HEK293 (cell line): ENCODE results near the gene LNPK.

Experiments
- CTCF ChIA-PET: fragments of 350-600 bp; formaldehyde crosslinking; extraction: SDS; loops from one replicate; lab custom pipeline; 2021; ENCODE audit warnings: antibody characterized with exemption; lab: Yijun Ruan, JAX
- POLR2A ChIA-PET: fragments of 300-600 bp; formaldehyde crosslinking; extraction: SDS; loops from one replicate; lab custom pipeline; 2020; ENCODE audit warnings: antibody characterized with exemption, inconsistent platforms; lab: Yijun Ruan, JAX
- H3K27ac ChIP-seq: fragments of 200-500 bp; sonication (Bioruptor generic); 2 replicates; pipeline ENCODE4 v1.5.1; 2014; ENCODE audit warnings: low read depth, low read length, control low read depth, inconsistent platforms; ENCODE audit errors: extremely low read depth
- H3K36me3 ChIP-seq, 2 experiments: fragments of 200-500 bp in 1 of 2; sonication (Bioruptor generic) in 1 of 2; 1 replicate in 1 of 2; 2 replicates in 1 of 2; pipeline ENCODE4 v1.5.1; 2014 to 2017; ENCODE audit warnings: inconsistent platforms in 2 of 2, low read length in 2 of 2; ENCODE audit not compliant: control insufficient read depth in 2 of 2, insufficient read depth in 1 of 2
- H3K4me1 ChIP-seq: fragments of 200-500 bp; sonication (Bioruptor generic); 2 replicates; pipeline ENCODE4 v1.5.1; 2014; ENCODE audit warnings: mild to moderate bottlenecking, low read length, inconsistent platforms; ENCODE audit not compliant: control insufficient read depth, insufficient read depth
- H3K4me3 ChIP-seq: 2 replicates; pipeline ENCODE4 v1.5.1; 2011; ENCODE audit warnings: low read depth, mild to moderate bottlenecking, control low read depth, low read length, moderate library complexity
- H3K9me3 ChIP-seq: fragments of 200-500 bp; sonication (Bioruptor generic); 2 replicates; pipeline ENCODE4 v1.5.1; 2014; ENCODE audit warnings: low read depth, low read length, inconsistent platforms; ENCODE audit not compliant: control insufficient read depth, insufficient read depth
- GLI2 ChIP-seq: fragments of 450-650 bp; formaldehyde crosslinking; IDR thresholded peaks from 2 replicates; pipeline ENCODE4; 2017; ENCODE audit warnings: missing biosample characterization, missing genetic modification characterization, low read depth, borderline replicate concordance
- KLF9 ChIP-seq: fragments of 450-650 bp; formaldehyde crosslinking; IDR thresholded peaks from 2 replicates; pipeline ENCODE4 v1.5.1; 2016; ENCODE audit warnings: missing biosample characterization, missing genetic modification characterization, low read depth
- ZNF202 ChIP-seq: fragments of 450-650 bp; formaldehyde crosslinking; IDR thresholded peaks from 2 replicates; pipeline ENCODE4 v1.5.1; 2016; ENCODE audit warnings: missing biosample characterization, missing genetic modification characterization, borderline replicate concordance
- ZNF221 ChIP-seq: fragments of 450-650 bp; formaldehyde crosslinking; IDR thresholded peaks from 2 replicates; pipeline ENCODE4 v1.5.1; 2017; ENCODE audit warnings: missing biosample characterization, missing genetic modification characterization, borderline replicate concordance
- ZNF433 ChIP-seq: fragments of 450-650 bp; formaldehyde crosslinking; IDR thresholded peaks from 2 replicates; pipeline ENCODE4 v1.5.1; 2016; ENCODE audit warnings: missing biosample characterization, missing genetic modification characterization, low read depth
- ZNF473 ChIP-seq: fragments of 450-650 bp; formaldehyde crosslinking; IDR thresholded peaks from 2 replicates; pipeline ENCODE4 v1.5.1; 2017; ENCODE audit warnings: missing biosample characterization, missing genetic modification characterization
- ZNF558 ChIP-seq: fragments of 450-650 bp; formaldehyde crosslinking; IDR thresholded peaks from 2 replicates; pipeline ENCODE4 v1.5.1; 2016; ENCODE audit warnings: missing biosample characterization, missing genetic modification characterization
- ZNF561 ChIP-seq: fragments of 450-650 bp; IDR thresholded peaks from 2 replicates; pipeline ENCODE4 v1.5.1; 2018; ENCODE audit warnings: missing biosample characterization, missing genetic modification characterization, borderline replicate concordance
- ZNF571 ChIP-seq: fragments of 450-650 bp; formaldehyde crosslinking; IDR thresholded peaks from 2 replicates; pipeline ENCODE4 v1.5.0; 2017; ENCODE audit warnings: missing biosample characterization, missing genetic modification characterization
- ZNF670 ChIP-seq: fragments of 450-650 bp; formaldehyde crosslinking; IDR thresholded peaks from 2 replicates; pipeline ENCODE4 v1.5.1; 2016; ENCODE audit warnings: missing biosample characterization, missing genetic modification characterization, low read depth
- ZSCAN30 ChIP-seq: fragments of 450-650 bp; IDR thresholded peaks from 2 replicates; pipeline ENCODE4 v1.5.1; 2018; ENCODE audit warnings: missing biosample characterization, mild to moderate bottlenecking, missing genetic modification characterization, moderate library complexity
- TF ChIP-seq, protein P1 (sequence below): IDR thresholded peaks from 2 replicates; pipeline ENCODE4 v1.6.1; 2011; ENCODE audit warnings: mild to moderate bottlenecking, low read depth, low read length, borderline replicate concordance
- TF ChIP-seq, protein P2 (sequence below): fragments of 450-650 bp; formaldehyde crosslinking; IDR thresholded peaks from 2 replicates; pipeline ENCODE4 v1.5.1; 2016; ENCODE audit warnings: missing biosample characterization, missing genetic modification characterization
- TF ChIP-seq, protein P3 (sequence below): fragments of 450-650 bp; formaldehyde crosslinking; IDR thresholded peaks from 2 replicates; pipeline ENCODE4 v1.5.1; 2017; ENCODE audit warnings: missing biosample characterization, missing genetic modification characterization
- TF ChIP-seq, protein P4 (sequence below): fragments of 450-650 bp; formaldehyde crosslinking; IDR thresholded peaks from 2 replicates; pipeline ENCODE4 v1.5.1; 2017; ENCODE audit warnings: missing biosample characterization, missing genetic modification characterization
- TF ChIP-seq, protein P5 (sequence below): fragments of 450-650 bp; formaldehyde crosslinking; conservative IDR thresholded peaks from 2 replicates; pipeline ENCODE4 v1.5.1; 2016; ENCODE audit warnings: low read depth, missing biosample characterization, missing genetic modification characterization
- TF ChIP-seq, protein P6 (sequence below): fragments of 450-650 bp; formaldehyde crosslinking; IDR thresholded peaks from 2 replicates; pipeline ENCODE4 v1.5.1; 2016; ENCODE audit warnings: missing biosample characterization, missing genetic modification characterization
- TF ChIP-seq, protein P7 (sequence below): fragments of 450-650 bp; formaldehyde crosslinking; IDR thresholded peaks from 2 replicates; pipeline ENCODE4 v1.5.1; 2016; ENCODE audit warnings: missing biosample characterization, missing genetic modification characterization
- TF ChIP-seq, protein P8 (sequence below): fragments of 450-650 bp; formaldehyde crosslinking; IDR thresholded peaks from 2 replicates; pipeline ENCODE4 v1.5.1; 2016; ENCODE audit warnings: missing biosample characterization, missing genetic modification characterization

LNPK gene

DNA sequence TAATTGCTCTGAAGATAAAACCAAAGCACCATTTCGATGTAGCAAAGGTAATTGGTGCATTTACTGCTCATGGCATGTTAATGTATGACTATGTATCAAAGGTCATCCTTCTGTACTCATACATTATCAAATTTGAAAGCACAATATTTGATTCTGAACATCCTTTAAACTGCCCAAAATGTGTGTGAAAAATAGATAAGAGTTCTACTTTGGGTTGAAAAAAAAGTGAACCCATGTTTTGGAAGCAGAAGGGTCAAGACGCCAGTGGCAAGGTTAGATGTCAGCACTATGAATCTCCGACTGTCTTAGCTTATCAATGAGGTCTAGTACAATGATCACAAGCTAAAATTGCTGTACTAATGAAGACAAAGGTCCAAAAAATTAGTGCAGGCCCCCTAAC, 83.1 kb downstream of the LNPK start (continued):
- no peak for TF ChIP-seq ZNF202
- no peak for TF ChIP-seq ZNF473 (tag by site-specific recombination)
- no peak for TF ChIP-seq ZNF571
- TF ChIP-seq ZNF221 (tag by site-specific recombination), result no peak
- no peak for TF ChIP-seq GLI2 (tag by site-specific recombination)
- TF ChIP-seq, protein P1, sequence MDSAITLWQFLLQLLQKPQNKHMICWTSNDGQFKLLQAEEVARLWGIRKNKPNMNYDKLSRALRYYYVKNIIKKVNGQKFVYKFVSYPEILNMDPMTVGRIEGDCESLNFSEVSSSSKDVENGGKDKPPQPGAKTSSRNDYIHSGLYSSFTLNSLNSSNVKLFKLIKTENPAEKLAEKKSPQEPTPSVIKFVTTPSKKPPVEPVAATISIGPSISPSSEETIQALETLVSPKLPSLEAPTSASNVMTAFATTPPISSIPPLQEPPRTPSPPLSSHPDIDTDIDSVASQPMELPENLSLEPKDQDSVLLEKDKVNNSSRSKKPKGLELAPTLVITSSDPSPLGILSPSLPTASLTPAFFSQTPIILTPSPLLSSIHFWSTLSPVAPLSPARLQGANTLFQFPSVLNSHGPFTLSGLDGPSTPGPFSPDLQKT, result no peak
- no peak for TF ChIP-seq ZNF670
- no peak for TF ChIP-seq KLF9 (tag by site-specific recombination)
- no peak for TF ChIP-seq ZNF433 (tag by site-specific recombination)
- TF ChIP-seq, protein P2, sequence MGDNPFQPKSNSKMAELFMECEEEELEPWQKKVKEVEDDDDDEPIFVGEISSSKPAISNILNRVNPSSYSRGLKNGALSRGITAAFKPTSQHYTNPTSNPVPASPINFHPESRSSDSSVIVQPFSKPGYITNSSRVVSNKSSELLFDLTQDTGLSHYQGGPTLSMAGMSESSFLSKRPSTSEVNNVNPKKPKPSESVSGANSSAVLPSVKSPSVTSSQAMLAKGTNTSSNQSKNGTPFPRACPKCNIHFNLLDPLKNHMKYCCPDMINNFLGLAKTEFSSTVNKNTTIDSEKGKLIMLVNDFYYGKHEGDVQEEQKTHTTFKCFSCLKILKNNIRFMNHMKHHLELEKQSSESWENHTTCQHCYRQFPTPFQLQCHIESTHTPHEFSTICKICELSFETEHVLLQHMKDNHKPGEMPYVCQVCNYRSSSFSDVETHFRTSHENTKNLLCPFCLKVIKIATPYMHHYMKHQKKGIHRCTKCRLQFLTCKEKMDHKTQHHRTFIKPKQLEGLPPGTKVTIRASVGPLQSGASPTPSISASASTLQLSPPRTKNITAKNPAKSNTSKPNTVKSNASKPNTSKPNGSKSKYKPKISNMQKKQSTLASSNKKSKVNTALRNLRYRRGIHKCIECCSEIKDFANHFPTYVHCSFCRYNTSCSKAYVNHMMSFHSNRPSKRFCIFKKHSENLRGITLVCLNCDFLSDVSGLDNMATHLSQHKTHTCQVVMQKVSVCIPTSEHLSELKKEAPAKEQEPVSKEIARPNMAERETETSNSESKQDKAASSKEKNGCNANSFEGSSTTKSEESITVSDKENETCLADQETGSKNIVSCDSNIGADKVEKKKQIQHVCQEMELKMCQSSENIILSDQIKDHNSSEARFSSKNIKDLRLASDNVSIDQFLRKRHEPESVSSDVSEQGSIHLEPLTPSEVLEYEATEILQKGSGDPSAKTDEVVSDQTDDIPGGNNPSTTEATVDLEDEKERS (tag by site-specific recombination), result no peak
- TF ChIP-seq, all 188 proteins: peak for 0

DNA sequence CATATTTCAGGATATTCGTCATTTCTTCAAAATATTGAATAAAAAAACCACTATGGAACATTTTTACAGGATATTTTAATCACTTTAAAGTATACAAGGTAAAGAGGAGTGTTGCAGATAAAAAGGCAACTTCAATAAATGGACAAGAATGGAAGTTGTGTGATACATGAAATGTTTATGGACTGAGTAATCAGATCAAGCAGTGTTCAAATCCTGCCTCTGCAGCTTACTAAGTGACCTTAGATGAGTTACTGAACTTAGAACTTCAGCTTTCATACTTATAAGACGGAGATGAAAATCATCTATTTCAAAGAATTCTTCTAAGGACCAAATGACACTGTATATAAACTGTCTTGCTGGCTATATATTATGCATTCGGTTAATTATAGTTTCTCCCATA, 87.2 kb downstream of the LNPK start:
- ChIA-PET POLR2A (no interaction called here), CTCF (interaction anchor here (0.6 to 1.3 kb wide), 2 partner anchors 97 to 164 kb away, joined by 3 to 4 read pairs; no protein-coding TSS in a partner anchor)
- H3K4me1 ChIP-seq, result no peaks in the 10 kb centered on the region
- no peak overlapping the region for H3K27ac ChIP-seq
- no peaks in the 10 kb centered on the region for H3K36me3 ChIP-seq
- H3K4me3 ChIP-seq, result no peak overlapping the region
- no peaks in the 10 kb centered on the region for H3K9me3 ChIP-seq
- TF ChIP-seq ZNF561 (no peak), ZSCAN30 (tag by site-specific recombination) (no peak), ZNF558 (tag by site-specific recombination) (no peak)
- TF ChIP-seq, protein P3, sequence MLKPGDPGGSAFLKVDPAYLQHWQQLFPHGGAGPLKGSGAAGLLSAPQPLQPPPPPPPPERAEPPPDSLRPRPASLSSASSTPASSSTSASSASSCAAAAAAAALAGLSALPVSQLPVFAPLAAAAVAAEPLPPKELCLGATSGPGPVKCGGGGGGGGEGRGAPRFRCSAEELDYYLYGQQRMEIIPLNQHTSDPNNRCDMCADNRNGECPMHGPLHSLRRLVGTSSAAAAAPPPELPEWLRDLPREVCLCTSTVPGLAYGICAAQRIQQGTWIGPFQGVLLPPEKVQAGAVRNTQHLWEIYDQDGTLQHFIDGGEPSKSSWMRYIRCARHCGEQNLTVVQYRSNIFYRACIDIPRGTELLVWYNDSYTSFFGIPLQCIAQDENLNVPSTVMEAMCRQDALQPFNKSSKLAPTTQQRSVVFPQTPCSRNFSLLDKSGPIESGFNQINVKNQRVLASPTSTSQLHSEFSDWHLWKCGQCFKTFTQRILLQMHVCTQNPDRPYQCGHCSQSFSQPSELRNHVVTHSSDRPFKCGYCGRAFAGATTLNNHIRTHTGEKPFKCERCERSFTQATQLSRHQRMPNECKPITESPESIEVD (tag by site-specific recombination), result no peak
- TF ChIP-seq, protein P4, sequence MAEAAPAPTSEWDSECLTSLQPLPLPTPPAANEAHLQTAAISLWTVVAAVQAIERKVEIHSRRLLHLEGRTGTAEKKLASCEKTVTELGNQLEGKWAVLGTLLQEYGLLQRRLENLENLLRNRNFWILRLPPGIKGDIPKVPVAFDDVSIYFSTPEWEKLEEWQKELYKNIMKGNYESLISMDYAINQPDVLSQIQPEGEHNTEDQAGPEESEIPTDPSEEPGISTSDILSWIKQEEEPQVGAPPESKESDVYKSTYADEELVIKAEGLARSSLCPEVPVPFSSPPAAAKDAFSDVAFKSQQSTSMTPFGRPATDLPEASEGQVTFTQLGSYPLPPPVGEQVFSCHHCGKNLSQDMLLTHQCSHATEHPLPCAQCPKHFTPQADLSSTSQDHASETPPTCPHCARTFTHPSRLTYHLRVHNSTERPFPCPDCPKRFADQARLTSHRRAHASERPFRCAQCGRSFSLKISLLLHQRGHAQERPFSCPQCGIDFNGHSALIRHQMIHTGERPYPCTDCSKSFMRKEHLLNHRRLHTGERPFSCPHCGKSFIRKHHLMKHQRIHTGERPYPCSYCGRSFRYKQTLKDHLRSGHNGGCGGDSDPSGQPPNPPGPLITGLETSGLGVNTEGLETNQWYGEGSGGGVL, result no peak
- TF ChIP-seq, protein P5, sequence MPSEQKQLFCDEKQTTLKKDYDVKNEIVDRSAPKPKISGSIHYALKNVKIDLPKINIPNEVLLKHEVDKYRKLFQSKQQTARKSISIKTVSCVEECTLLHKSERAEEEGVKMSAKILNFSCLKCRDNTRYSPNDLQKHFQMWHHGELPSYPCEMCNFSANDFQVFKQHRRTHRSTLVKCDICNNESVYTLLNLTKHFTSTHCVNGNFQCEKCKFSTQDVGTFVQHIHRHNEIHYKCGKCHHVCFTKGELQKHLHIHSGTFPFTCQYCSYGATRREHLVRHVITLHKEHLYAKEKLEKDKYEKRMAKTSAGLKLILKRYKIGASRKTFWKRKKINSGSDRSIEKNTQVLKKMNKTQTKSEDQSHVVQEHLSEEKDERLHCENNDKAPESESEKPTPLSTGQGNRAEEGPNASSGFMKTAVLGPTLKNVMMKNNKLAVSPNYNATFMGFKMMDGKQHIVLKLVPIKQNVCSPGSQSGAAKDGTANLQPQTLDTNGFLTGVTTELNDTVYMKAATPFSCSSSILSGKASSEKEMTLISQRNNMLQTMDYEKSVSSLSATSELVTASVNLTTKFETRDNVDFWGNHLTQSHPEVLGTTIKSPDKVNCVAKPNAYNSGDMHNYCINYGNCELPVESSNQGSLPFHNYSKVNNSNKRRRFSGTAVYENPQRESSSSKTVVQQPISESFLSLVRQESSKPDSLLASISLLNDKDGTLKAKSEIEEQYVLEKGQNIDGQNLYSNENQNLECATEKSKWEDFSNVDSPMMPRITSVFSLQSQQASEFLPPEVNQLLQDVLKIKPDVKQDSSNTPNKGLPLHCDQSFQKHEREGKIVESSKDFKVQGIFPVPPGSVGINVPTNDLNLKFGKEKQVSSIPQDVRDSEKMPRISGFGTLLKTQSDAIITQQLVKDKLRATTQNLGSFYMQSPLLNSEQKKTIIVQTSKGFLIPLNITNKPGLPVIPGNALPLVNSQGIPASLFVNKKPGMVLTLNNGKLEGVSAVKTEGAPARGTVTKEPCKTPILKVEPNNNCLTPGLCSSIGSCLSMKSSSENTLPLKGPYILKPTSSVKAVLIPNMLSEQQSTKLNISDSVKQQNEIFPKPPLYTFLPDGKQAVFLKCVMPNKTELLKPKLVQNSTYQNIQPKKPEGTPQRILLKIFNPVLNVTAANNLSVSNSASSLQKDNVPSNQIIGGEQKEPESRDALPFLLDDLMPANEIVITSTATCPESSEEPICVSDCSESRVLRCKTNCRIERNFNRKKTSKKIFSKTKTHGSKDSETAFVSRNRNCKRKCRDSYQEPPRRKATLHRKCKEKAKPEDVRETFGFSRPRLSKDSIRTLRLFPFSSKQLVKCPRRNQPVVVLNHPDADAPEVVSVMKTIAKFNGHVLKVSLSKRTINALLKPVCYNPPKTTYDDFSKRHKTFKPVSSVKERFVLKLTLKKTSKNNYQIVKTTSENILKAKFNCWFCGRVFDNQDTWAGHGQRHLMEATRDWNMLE (tag by site-specific recombination), result no peak
- TF ChIP-seq, protein P6, sequence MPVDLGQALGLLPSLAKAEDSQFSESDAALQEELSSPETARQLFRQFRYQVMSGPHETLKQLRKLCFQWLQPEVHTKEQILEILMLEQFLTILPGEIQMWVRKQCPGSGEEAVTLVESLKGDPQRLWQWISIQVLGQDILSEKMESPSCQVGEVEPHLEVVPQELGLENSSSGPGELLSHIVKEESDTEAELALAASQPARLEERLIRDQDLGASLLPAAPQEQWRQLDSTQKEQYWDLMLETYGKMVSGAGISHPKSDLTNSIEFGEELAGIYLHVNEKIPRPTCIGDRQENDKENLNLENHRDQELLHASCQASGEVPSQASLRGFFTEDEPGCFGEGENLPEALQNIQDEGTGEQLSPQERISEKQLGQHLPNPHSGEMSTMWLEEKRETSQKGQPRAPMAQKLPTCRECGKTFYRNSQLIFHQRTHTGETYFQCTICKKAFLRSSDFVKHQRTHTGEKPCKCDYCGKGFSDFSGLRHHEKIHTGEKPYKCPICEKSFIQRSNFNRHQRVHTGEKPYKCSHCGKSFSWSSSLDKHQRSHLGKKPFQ (tag by site-specific recombination), result no peak
- TF ChIP-seq, protein P7, sequence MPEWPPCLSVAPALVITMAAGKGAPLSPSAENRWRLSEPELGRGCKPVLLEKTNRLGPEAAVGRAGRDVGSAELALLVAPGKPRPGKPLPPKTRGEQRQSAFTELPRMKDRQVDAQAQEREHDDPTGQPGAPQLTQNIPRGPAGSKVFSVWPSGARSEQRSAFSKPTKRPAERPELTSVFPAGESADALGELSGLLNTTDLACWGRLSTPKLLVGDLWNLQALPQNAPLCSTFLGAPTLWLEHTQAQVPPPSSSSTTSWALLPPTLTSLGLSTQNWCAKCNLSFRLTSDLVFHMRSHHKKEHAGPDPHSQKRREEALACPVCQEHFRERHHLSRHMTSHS (tag by site-specific recombination), result no peak
- TF ChIP-seq, protein P8, sequence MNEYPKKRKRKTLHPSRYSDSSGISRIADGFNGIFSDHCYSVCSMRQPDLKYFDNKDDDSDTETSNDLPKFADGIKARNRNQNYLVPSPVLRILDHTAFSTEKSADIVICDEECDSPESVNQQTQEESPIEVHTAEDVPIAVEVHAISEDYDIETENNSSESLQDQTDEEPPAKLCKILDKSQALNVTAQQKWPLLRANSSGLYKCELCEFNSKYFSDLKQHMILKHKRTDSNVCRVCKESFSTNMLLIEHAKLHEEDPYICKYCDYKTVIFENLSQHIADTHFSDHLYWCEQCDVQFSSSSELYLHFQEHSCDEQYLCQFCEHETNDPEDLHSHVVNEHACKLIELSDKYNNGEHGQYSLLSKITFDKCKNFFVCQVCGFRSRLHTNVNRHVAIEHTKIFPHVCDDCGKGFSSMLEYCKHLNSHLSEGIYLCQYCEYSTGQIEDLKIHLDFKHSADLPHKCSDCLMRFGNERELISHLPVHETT, result no peak
